Sigmoid colon (tissue), 7 donors: ENCODE results near the gene PMPCB. TPM values are rescaled to one million over a fixed set of nuclear protein-coding genes. Genes with fewer than 3 reads are reported as not detected.
"Not testable (repeated sequence)": the region's sequence is repeated elsewhere in the genome, so short reads cannot be mapped to it uniquely, and the experiment has no call there.

Source experiments
- DNase-seq: peaks from one replicate; pipeline ENCODE4 v3.0.0-alpha.2; 2019
- H3K27ac ChIP-seq, 4 donors: fragments of 200-600 bp; sonication (generic); one replicate each; pipeline ENCODE4 v1.5.1; 2016 to 2019; ENCODE audit warnings: mild to moderate bottlenecking in 1 of 4
- H3K27me3 ChIP-seq, 3 donors: fragments of 200-600 bp; sonication (generic); one replicate each; pipeline ENCODE4 v1.5.1; 2019; ENCODE audit warnings: mild to moderate bottlenecking in 1 of 3
- H3K36me3 ChIP-seq, 4 donors: fragments of 200-600 bp; sonication (generic); one replicate each; pipeline ENCODE4 v1.5.1; 2016 to 2019
- H3K4me1 ChIP-seq, 4 donors: fragments of 200-600 bp; sonication (generic); one replicate each; pipeline ENCODE4 v1.5.1; 2017 to 2019
- H3K4me3 ChIP-seq, 4 donors: fragments of 200-600 bp; sonication (generic); one replicate each; pipeline ENCODE4 v1.5.1; 2017 to 2019; ENCODE audit warnings: mild to moderate bottlenecking in 2 of 4, moderate library complexity in 1 of 4
- H3K9me3 ChIP-seq, 4 donors: fragments of 200-600 bp in 3 of 4; sonication (generic) in 3 of 4; one replicate each; pipeline versions ENCODE4 v1.5.1 to v1.6.1; 2013 to 2019
- CTCF ChIP-seq, 4 experiments: fragments of 450-650 bp in 3 of 4; fragments of 200-600 bp in 1 of 4; IDR thresholded peaks; one replicate each; pipeline ENCODE4 v1.5.1; 2016 to 2019; ENCODE audit warnings: antibody characterized with exemption in 4 of 4, mild to moderate bottlenecking in 3 of 4, moderate library complexity in 2 of 4
- EP300 ChIP-seq, 4 donors: sonication (generic); formaldehyde crosslinking; IDR thresholded peaks; one replicate each; pipeline ENCODE4 v1.6.1; 2017; ENCODE audit warnings: antibody characterized with exemption in 4 of 4
- POLR2A ChIP-seq, 2 donors: fragments of 450-650 bp; IDR thresholded peaks; one replicate each; pipeline ENCODE4 v1.6.1; 2016; ENCODE audit warnings: antibody characterized with exemption in 2 of 2, mild to moderate bottlenecking in 2 of 2, moderate library complexity in 2 of 2
- POLR2AphosphoS5 ChIP-seq, 4 donors: sonication (generic); formaldehyde crosslinking; IDR thresholded peaks; one replicate each; pipeline ENCODE4 v1.6.1; 2017; ENCODE audit warnings: antibody characterized with exemption in 4 of 4
- WGBS, 2 donors: extraction: QIAGEN DNeasy Blood & Tissue Kit; methylation state at CpG; one replicate each; pipeline ENCODE4 v1.1.7; 2013; 5-methylcytosine and 5-hydroxymethylcytosine counted together
- intact Hi-C: fragments of 100-400 bp; cut with DNase I; formaldehyde crosslinking; loops from one replicate; pipeline ENCODE4 v1.15.1; 2023
- polyA plus RNA-seq, 3 donors: library from polyadenylated mRNA; stranded (reverse); fragments of 200-250 nt; gene quantifications; one replicate each; pipeline ENCODE4 v1.2.3, GENCODE V29; 2013
- total RNA-seq, 4 donors: library from RNA; depleted of rRNA; stranded (reverse); fragments of >200 nt; gene quantifications; one replicate each; pipeline ENCODE4 v1.1.0, GENCODE V29; 2016
- donor health status: healthy with polysubstance abuse.
- donor health status: Bipolar disorder and iron deficiency.
- donor health status: healthy.

The PMPCB gene
- total RNA-seq (10 to 100 TPM; 53.5 to 72.3 (median 60.5) TPM), polyA plus RNA-seq (10 to 100 TPM; 59.4 to 67.3 (median 59.4) TPM)

GRCh38 chr7:103296901-103297836 is at the start of gene PMPCB:
Gene PMPCB, plus strand, starts transcription at chr7:103297435. Its CDS starts 25 bp downstream, at chr7:103297460.
- Histone ChIP-seq H3K4me3 (peak within 1 kb of the TSS; percentile 71 to 83 (median 77)), H3K4me1 (peaks cover 0 to 26% (median 15%) of the 10 kb centered on the region in 4 donors), H3K36me3 (peaks cover 15 to 35% (median 23%) of the 10 kb centered on the region in 4 donors), H3K27me3 (no peaks in the 10 kb centered on the region), H3K27ac (peak within 1 kb of the TSS; percentile 75 to 84 (median 78)), H3K9me3 (no peaks in the 10 kb centered on the region)
- WGBS, 2 donors: 2 to 4% methylated on average over 52 of the region's 52 CpGs
- intact Hi-C loops: loop anchor here (2.0 kb wide), 1 partner anchor 50 kb away; the partner anchor contains the start of gene PSMC2
- TF ChIP-seq CTCF (IDR thresholded peaks at IDR 0.05) (peak; percentile 89 to 97 (median 94)), POLR2A (IDR thresholded peaks at IDR 0.05) (no peak), POLR2AphosphoS5 (IDR thresholded peaks at IDR 0.05) (peak; percentile 12 to 80 (median 74)), EP300 (IDR thresholded peaks at IDR 0.05) (no peak)
- peak; percentile 97 for DNase-seq

- H3K4me3 ChIP-seq, H3K4me1 ChIP-seq, H3K27me3 ChIP-seq, DNase-seq, H3K27ac ChIP-seq, H3K9me3 ChIP-seq, H3K36me3 ChIP-seq, intact Hi-C loops: not testable (repeated sequence)
- WGBS, 2 donors: 50 to 66% methylated on average over 3 of the region's 3 CpGs
Measured at GRCh38 chr7:103253699-103254506, 43.3 kb upstream of the PMPCB start.

GRCh38 chr7:103264054-103264453 is 33.2 kb upstream of the PMPCB start:
- WGBS, 2 donors: 91% methylated on average over 2 of the region's 2 CpGs
- H3K27ac ChIP-seq, intact Hi-C loops: not testable (repeated sequence)

GRCh38 chr7:103266229-103266628 is 31.0 kb upstream of the PMPCB start:
- H3K4me3 ChIP-seq, intact Hi-C loops, DNase-seq, H3K9me3 ChIP-seq, H3K4me1 ChIP-seq, H3K27me3 ChIP-seq, H3K36me3 ChIP-seq, H3K27ac ChIP-seq: not testable (repeated sequence)
- WGBS, 2 donors: 75 to 83% methylated on average over 2 of the region's 2 CpGs

More at GRCh38 chr7:103264054-103264453, 33.2 kb upstream of the PMPCB start:
- not testable (repeated sequence) for H3K4me3 ChIP-seq, H3K4me1 ChIP-seq, H3K36me3 ChIP-seq, H3K27me3 ChIP-seq, H3K9me3 ChIP-seq, DNase-seq

- H3K9me3 ChIP-seq, DNase-seq, H3K4me3 ChIP-seq, H3K27me3 ChIP-seq, H3K27ac ChIP-seq, H3K36me3 ChIP-seq, intact Hi-C loops, H3K4me1 ChIP-seq: not testable (repeated sequence)
- WGBS, 2 donors: 94 to 95% methylated on average over 6 of the region's 6 CpGs
Measured at GRCh38 chr7:103273374-103273773, 23.9 kb upstream of the PMPCB start.

GRCh38 chr7:103274867-103275266 is 22.4 kb upstream of the PMPCB start:
- DNase-seq, H3K9me3 ChIP-seq, H3K4me3 ChIP-seq, intact Hi-C loops, H3K27ac ChIP-seq, H3K4me1 ChIP-seq, H3K36me3 ChIP-seq, H3K27me3 ChIP-seq: not testable (repeated sequence)
- WGBS, 2 donors: 98% methylated on average over 24 of the region's 24 CpGs

GRCh38 chr7:103278195-103278594 is 19.0 kb upstream of the PMPCB start:
- H3K36me3 ChIP-seq, intact Hi-C loops, H3K27me3 ChIP-seq, H3K9me3 ChIP-seq, H3K27ac ChIP-seq, DNase-seq, H3K4me3 ChIP-seq: not testable (repeated sequence)
- H3K4me1 ChIP-seq: peaks cover 0 to 12% (median 4%) of the 10 kb centered on the region in 4 donors
- 88 to 89% methylated on average over 2 of the region's 2 CpGs for WGBS, 2 donors

GRCh38 chr7:103279636-103279962 is 17.6 kb upstream of the PMPCB start:
- H3K36me3 ChIP-seq, H3K27me3 ChIP-seq, intact Hi-C loops, H3K9me3 ChIP-seq, DNase-seq: not testable (repeated sequence)
- peaks cover 0 to 12% (median 4%) of the 10 kb centered on the region in 4 donors for H3K4me1 ChIP-seq
- H3K27ac ChIP-seq: peak overlapping the region; percentile 47 to 64 (median 54)
- H3K4me3 ChIP-seq: peak overlapping the region; percentile 41 to 73 (median 60)
- WGBS, 2 donors: 1% methylated on average over 12 of the region's 12 CpGs

GRCh38 chr7:103279963-103280802 is 17.1 kb upstream of the PMPCB start:
- peak overlapping the region; percentile 41 to 73 (median 60) for H3K4me3 ChIP-seq
- DNase-seq: peak; percentile 88
- H3K27ac ChIP-seq: peak overlapping the region; percentile 47 to 64 (median 54)
- 0 to 1% methylated on average over 71 of the region's 71 CpGs for WGBS, 2 donors
- H3K9me3 ChIP-seq, H3K27me3 ChIP-seq, H3K36me3 ChIP-seq, intact Hi-C loops: not testable (repeated sequence)
- H3K4me1 ChIP-seq: peaks cover 0 to 12% (median 4%) of the 10 kb centered on the region in 4 donors

- peaks cover 0 to 12% (median 4%) of the 10 kb centered on the region in 4 donors for H3K4me1 ChIP-seq
- H3K9me3 ChIP-seq, H3K27me3 ChIP-seq, H3K36me3 ChIP-seq, intact Hi-C loops: not testable (repeated sequence)
- H3K4me3 ChIP-seq: peak overlapping the region; percentile 41 to 73 (median 60)
- peak; percentile 72 for DNase-seq
- H3K27ac ChIP-seq: peak overlapping the region; percentile 47 to 64 (median 54)
- WGBS, 2 donors: 2% methylated on average over 25 of the region's 25 CpGs
Measured at GRCh38 chr7:103280803-103281155, 16.5 kb upstream of the PMPCB start.
